NCI-H526 treated with DMSO at 0.1 percent for 48 hours (cell line): Measurements from ENCODE around the gene AARS2.
"Not testable (repeated sequence)": the region's sequence is repeated elsewhere in the genome, so short reads cannot be mapped to it uniquely, and the experiment has no call there.

Source experiments
- DNase-seq: peaks from one replicate; lab custom pipeline; 2025; lab: John Stamatoyannopoulos, UW

AARS2 gene

DNA sequence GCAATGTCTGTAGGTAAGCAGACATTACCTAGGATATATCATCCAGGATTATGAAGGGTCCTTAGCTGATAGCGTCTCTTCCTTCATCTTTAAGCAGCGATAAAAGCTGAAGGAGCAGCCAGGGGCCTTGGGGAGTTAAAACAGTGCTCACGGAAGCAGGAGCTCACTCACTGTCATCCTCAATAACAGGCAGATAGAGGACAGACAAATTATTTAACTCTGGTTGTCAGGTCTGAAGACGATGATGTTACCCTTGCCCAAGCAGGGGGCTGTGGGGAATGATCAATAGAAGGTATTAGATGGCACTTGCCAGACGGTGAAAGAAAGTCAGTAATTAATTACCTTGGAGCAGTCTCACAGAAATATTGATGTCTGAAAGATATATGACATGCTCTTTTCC lies 16.7 kb upstream of the AARS2 start:
- DNase-seq, result no peak

- not testable (repeated sequence) for DNase-seq
These were observed 15.1 kb upstream of the AARS2 start for GRCh38 chr6:44328203-44328602.

DNA sequence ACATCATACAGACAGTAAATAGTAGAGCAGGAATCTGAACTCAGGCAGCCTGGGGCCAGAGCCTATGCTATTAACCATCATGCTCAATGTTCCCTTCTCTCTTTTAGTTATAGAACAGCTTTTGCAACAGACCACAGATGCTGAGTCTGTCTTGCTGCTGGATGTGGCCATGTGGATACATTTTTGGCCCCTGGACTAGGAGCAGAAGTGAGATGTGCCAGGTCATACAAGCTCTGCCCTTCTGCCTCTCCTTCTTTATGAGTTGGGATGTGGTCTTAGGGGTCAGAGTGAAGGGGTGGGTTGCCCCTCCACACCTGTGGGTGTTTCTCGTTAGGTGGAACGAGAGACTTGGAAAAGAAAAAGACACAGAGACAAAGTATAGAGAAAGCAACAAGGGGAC lies 14.6 kb upstream of the AARS2 start:
- no peak for DNase-seq

- no peak for DNase-seq
These were observed 13.9 kb upstream of the AARS2 start for GRCh38 chr6:44327096-44327495.

GRCh38 chr6:44321210-44321609 lies 8.1 kb upstream of the AARS2 start:
- DNase-seq, result no peak

DNA sequence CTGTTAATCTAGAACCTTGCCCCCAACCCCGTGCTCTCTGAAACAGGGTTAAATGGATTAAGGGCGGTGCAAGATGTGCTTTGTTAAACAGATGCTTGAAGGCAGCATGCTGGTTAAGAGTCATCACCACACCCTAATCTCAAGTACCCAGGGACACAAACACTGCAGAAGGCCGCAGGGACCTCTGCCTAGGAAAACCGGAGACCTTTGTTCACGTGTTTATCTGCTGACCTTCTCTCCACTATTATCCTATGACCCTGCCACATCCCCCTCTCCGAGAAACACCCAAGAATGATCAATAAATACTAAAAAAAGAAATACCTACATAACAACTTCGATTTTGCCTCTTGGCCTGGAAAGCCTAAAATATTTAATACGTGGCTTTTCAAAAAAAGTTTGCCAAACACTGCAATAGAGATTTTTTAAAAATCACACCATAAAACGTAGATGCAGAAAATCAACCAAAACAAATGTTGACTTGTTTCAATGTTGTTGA lies 4.0 kb upstream of the AARS2 start:
- not testable (repeated sequence) for DNase-seq

DNA sequence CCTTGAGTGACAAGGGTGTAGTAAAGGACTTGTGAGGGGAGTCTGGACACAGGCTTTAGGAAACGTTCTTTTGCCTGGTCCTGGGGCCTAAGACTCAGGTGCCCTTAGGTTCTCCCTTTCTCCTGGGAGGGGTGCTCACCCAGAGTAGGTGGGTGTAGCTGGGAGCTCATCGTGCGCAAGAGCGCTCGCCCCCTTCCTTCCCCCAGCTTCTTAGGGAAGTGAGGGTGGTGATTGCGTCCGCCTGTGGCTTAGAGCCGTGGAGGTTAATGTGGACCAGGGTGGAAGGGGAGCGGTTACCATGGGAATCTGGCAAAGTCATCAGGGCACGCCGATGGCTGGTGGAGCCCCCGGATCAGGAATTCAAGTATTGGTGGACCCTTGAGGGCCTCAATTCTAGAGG lies 3.3 kb upstream of the AARS2 start:
- DNase-seq, result no peak

GRCh38 chr6:44315951-44316350 lies 2.8 kb upstream of the AARS2 start:
- no peak for DNase-seq

DNA sequence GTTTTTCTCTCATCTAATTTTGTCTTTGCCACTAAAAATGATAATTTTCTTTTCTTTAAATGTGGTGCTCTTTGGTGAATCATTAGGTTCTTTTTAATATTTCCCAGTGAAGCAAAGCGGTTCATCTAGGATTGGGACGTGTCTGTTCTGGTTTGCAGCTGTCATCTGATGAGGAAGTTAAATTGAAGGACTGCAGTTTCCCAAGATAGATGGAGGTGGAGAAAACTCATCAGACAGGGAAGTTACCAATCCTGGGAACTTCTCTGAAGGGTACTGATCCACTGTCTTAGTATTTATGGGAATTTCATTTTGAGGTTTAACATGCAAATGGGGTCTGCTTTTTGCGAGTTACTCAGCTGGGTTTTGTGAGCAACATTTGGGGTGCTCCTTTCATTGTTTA lies 2.4 kb upstream of the AARS2 start:
- DNase-seq, result no peak

DNA sequence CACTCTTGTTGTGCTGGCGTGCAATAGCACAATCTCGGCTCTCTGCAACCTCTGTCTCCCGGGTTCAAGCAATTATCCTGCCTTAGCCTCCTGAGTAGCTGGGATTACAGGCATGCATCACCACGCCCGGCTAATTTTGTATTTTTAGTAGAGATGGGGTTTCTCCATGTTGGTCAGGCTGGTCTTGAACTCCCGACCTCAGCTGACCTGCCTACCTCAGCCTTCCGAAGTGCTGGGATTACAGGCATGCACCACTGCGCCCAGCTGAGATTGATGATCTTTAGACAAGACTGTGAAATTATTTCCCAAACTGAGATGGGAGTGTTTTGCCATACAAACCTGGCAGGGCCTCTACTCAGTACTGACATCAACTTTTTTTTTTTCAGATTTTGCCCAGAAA lies 1.5 kb upstream of the AARS2 start:
- not testable (repeated sequence) for DNase-seq

DNA sequence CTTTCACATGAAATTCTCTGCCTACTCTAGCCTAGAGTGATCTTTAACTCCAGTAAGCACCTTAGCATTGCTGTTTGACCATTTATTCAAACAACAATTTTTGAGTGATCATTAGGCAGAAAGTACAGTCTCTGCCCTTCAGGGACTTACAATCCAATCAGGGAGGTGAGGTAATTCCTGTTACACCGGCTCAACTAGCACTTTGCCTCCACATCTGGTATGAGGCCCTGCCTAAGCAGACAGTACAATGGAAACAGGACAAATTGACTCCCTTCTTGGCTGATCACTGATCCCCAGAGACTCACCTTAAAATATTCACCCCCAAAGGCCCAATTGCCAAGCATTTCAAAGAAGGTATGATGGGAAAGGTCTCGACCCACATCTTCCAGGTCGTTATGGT lies 1.4 kb downstream of the AARS2 start:
- DNase-seq, result no peak

- no peak for DNase-seq
These were observed 1.8 kb downstream of the AARS2 start for GRCh38 chr6:44311304-44311703.

DNA sequence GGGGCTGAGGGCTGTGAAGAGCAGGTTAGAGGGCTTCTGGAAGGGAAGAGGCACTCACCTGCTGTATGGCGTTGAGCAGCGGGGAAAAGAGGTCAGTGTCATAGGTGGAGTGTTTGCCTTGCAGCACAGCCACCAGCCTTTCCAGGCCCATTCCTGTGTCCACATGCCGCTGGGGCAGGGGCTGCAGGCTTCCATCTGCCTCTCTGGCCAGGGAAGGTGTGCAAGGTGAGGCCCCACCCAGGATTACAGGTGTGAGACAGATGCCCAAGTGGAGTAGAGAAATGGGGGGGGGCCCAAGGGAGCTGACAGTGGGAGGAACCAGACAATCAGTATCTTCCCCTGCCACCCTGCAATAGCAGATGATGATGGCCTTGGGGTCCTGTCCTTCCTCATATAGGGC lies 2.9 kb downstream of the AARS2 start:
- no peak for DNase-seq

- no peak for DNase-seq
These were observed 3.5 kb downstream of the AARS2 start for GRCh38 chr6:44309631-44310030.

DNA sequence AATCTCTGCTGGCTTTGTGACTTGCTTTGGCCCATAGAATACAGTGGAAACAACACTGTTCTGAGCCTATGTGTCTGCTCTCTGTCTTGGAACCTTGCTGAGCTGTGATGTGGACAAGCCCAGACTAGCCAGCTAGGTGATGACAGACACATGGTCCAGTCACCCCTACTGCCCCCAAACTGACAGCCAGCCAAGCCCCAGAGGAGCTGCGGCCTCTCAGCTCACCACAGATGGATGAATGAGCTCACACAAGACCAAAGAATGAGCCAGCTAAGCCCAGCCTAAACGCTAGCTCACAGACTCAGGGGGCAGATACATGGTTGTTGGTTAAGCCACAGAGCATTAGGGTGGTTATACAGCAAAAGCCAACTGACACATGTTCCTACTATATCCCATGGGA lies 4.1 kb downstream of the AARS2 start:
- DNase-seq, result no peak

GRCh38 chr6:44307217-44307616 lies 5.9 kb downstream of the AARS2 start:
- no peak for DNase-seq

- no peak for DNase-seq
These were observed 6.4 kb downstream of the AARS2 start for GRCh38 chr6:44306710-44307109.

- DNase-seq, result no peak
These were observed 7.9 kb downstream of the AARS2 start for GRCh38 chr6:44305200-44305725.

DNA sequence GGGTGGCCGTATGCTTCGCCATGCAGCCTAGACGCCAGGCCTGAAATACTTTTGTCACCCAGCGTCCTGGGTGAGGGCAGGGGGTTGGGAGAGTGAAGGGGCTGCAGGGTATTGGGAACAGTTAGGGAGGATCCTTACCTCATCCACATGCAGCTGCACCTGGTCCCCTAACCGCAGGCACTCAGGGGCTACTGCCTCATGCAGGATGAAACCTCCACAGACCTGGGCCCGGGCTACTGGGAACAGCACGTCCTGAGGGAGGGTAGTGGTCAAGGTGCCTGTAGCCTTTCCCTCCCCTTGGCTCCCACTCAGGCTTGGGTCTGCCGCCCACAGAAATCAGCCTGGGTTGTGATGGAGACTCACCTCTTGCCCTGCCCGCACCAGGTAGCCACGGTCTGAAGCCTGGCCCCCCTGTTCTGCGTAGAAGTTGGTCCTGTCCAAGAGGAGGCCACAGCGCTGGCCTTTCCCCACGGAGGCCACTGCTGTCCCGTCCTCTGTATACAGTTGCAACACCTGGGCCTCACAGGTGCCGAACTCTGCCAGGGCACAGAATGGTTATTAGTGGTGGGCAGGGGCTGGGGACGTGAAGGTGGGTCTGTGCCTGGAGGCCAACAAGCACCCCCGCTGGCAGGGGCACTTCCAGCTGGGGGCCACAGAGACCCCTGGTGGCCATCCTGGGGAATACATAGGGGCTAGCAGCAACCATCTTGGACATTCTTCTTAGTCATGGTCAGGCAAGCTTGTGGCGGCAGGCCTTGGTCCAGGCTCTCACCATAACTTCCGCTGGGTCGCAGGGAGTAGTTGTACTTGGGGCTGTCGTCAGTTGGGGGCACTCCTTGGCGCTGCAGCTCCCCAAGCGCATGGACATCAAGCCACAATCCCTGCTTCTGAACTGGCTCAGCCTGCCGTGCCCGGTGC lies 8.6 kb downstream of the AARS2 start:
- no peak for DNase-seq

DNA sequence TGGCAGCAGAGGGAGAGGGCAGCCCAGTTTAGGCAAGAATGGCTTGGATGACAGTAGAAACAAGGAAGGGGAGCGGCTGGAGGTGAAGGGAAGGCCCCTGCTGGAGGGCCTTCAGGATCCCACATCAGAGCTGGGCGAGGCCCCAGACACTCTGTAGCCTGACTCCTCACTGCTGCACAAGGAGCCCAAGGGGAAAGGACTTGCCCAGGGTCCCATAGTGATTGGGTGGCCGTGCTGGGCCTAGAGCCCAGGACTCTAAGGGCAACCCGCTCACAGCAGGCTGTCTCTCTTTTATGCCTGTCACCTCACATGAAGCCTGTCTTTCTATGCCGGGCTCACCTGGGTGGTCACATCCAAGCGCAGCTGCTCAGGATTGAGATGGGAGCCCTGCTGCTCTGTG lies 9.3 kb downstream of the AARS2 start:
- DNase-seq, result no peak

- no peak for DNase-seq
These were observed 10.3 kb downstream of the AARS2 start for GRCh38 chr6:44302856-44303255.

DNA sequence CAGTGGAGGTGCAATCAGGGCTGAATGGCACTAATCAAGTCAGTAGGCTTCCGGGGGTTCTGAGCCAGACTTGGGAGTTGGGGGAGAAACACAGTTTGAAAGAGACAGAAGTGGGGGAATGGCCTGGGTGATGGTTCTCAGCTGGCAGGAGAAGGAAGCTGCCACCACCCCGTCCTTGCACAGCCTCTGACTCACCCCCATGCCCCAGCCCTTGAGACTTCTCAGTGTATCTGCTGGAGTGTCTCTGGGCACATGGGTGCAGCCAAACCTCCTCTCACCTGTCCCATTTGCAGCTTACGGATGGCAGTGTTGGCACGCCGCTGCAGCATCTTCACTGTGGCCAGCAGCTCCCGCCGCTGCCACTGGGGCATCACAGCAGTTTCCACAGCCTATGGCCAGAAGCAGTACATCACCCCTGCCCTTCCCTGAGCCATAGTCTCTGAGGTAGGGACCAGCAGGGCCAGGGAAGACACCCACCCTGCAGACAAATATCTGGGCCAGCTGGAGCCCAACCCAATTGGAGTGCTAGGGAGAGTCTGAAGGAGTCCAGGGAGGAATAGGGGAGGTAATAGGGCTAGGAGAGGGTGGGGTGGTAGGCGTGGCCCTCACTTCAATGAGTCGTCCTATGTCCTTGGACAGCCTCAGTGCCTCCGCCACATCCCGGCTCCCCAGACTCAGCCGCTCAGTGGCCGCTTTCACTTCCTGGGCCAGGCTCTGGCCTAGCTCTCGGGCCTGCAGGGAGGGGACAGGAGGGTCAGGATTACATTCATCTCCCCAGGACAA lies 11.2 kb downstream of the AARS2 start:
- DNase-seq, result no peak

DNA sequence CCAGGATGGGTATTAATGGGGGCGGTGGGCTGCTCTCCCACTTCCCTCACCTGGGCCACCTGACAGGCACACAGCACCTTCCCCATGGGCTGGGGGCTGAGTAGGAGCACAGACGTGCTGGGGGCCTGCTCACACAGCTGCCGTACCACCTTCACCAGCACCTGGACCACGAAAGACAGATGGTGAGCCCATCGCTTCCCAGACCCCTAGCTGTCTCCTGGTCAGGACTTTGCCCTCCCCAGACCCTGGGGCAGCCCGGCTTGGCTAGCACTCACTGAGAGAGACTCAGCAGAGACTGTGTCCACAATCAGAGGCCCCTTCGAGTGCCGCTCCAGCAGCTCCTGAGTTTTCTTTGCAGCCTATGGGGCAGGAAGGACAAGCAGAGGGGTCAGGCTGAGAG lies 12.0 kb downstream of the AARS2 start:
- no peak for DNase-seq
